IMR-90 (cell line): ENCODE measurements around the gene OPCML. TPM values are rescaled to one million over a fixed set of nuclear protein-coding genes. Genes with fewer than 3 reads are reported as not detected.

Source experiments
- ATAC-seq: fragments of 200-7000 bp; cut with Tn5 transposase; 2 replicates; pipeline ENCODE4 v1.9.1; 2020; ENCODE audit warnings: low read depth, mild to moderate bottlenecking, moderate library complexity
- BruUV-seq: library from RNA; stranded (reverse); fragments of 400-500 nt; replicated peaks from 2 replicates; lab custom pipeline; 2021; lab: Mats Ljungman, UMichigan
- CTCF ChIA-PET: fragments of 300-600 bp; formaldehyde crosslinking; extraction: SDS; loops from one replicate; lab custom pipeline; 2021; ENCODE audit warnings: antibody characterized with exemption; lab: Yijun Ruan, JAX
- POLR2A ChIA-PET: fragments of 300-600 bp; sonication (Branson Sonifier 250); formaldehyde crosslinking; loops from one replicate; lab custom pipeline; 2022; ENCODE audit warnings: antibody characterized with exemption; ENCODE audit not compliant: unreplicated experiment; lab: Charles Lee
- DNase-seq: peaks from one replicate; pipeline ENCODE4 v3.0.0; 2013
- H2AFZ ChIP-seq: replicated peaks from 2 replicates; pipeline ENCODE3; 2013; ENCODE audit warnings: low read length, mild to moderate bottlenecking; ENCODE audit not compliant: poor library complexity
- H2AK5ac ChIP-seq: 2 replicates; pipeline ENCODE4 v1.6.1; 2013; ENCODE audit warnings: low read depth, low read length, inconsistent platforms
- H2AK9ac ChIP-seq: replicated peaks from 2 replicates; pipeline ENCODE3; 2013; ENCODE audit warnings: mild to moderate bottlenecking, low read depth, low read length, moderate library complexity; ENCODE audit not compliant: poor library complexity
- H2BK120ac ChIP-seq: 2 replicates; pipeline ENCODE4 v1.6.1; 2013; ENCODE audit warnings: low read depth, low read length, inconsistent platforms
- H2BK15ac ChIP-seq: 3 replicates; pipeline ENCODE4 v1.6.1; 2013; ENCODE audit warnings: low read depth, low read length, inconsistent platforms
- H2BK20ac ChIP-seq: 2 replicates; pipeline ENCODE4 v1.6.1; 2013; ENCODE audit warnings: low read depth, mild to moderate bottlenecking, inconsistent platforms, low read length, moderate library complexity
- H2BK5ac ChIP-seq: 2 replicates; pipeline ENCODE4 v1.6.1; 2013; ENCODE audit warnings: mild to moderate bottlenecking, low read depth, low read length, inconsistent platforms; ENCODE audit not compliant: poor library complexity, severe bottlenecking
- H3K14ac ChIP-seq: replicated peaks from 2 replicates; pipeline ENCODE4 v1.6.1; 2013; ENCODE audit warnings: low read depth, low read length, inconsistent platforms
- H3K18ac ChIP-seq: 2 replicates; pipeline ENCODE4 v1.6.1; 2013; ENCODE audit warnings: low read depth, low read length, control low read depth
- H3K23ac ChIP-seq: 2 replicates; pipeline ENCODE4 v1.6.1; 2013; ENCODE audit warnings: low read depth, low read length, inconsistent platforms
- H3K27ac ChIP-seq: 2 replicates; pipeline ENCODE4 v1.5.1; 2013; ENCODE audit warnings: mild to moderate bottlenecking, control low read depth, low read length; ENCODE audit not compliant: insufficient read depth
- H3K27me3 ChIP-seq: 2 replicates; pipeline ENCODE4 v1.6.1; 2013; ENCODE audit warnings: low read length; ENCODE audit not compliant: control insufficient read depth, insufficient read depth
- H3K36me3 ChIP-seq: 2 replicates; pipeline ENCODE4 v1.6.1; 2013; ENCODE audit warnings: low read length, mixed read lengths; ENCODE audit not compliant: control insufficient read depth, insufficient read depth
- H3K4ac ChIP-seq: 2 replicates; pipeline ENCODE4 v1.6.1; 2013; ENCODE audit warnings: low read depth, low read length, inconsistent platforms
- H3K4me1 ChIP-seq: 2 replicates; pipeline ENCODE4 v1.6.1; 2013; ENCODE audit warnings: low read length, mixed read lengths; ENCODE audit not compliant: control insufficient read depth, insufficient read depth
- H3K4me2 ChIP-seq: 2 replicates; pipeline ENCODE4 v1.6.1; 2013; ENCODE audit warnings: low read depth, mild to moderate bottlenecking, control low read depth, low read length, moderate library complexity
- H3K4me3 ChIP-seq: 2 replicates; pipeline ENCODE4 v1.5.1; 2013; ENCODE audit warnings: low read depth, mild to moderate bottlenecking, control low read depth, low read length, moderate library complexity; ENCODE audit not compliant: insufficient read depth
- H3K56ac ChIP-seq: 2 replicates; pipeline ENCODE4 v1.6.1; 2013; ENCODE audit warnings: low read length, inconsistent platforms; ENCODE audit not compliant: insufficient read depth; ENCODE audit errors: extremely low read depth
- H3K79me1 ChIP-seq, 2 experiments: 2 replicates each; pipeline ENCODE4 v1.6.1; 2013; ENCODE audit warnings: low read length in 2 of 2, inconsistent platforms in 1 of 2, low read depth in 1 of 2
- H3K9ac ChIP-seq: 2 replicates; pipeline ENCODE4 v1.6.1; 2013; ENCODE audit warnings: low read depth, low read length, control low read depth
- H3K9me1 ChIP-seq: 2 replicates; pipeline ENCODE4 v1.6.1; 2013; ENCODE audit warnings: low read length, inconsistent platforms; ENCODE audit not compliant: insufficient read depth
- H3K9me3 ChIP-seq: 2 replicates; pipeline ENCODE4 v1.6.1; 2013; ENCODE audit warnings: low read length; ENCODE audit not compliant: control insufficient read depth, insufficient read depth
- H4K20me1 ChIP-seq: 2 replicates; pipeline ENCODE4 v1.6.1; 2013; ENCODE audit warnings: low read length, inconsistent platforms; ENCODE audit not compliant: insufficient read depth
- H4K5ac ChIP-seq: 2 replicates; pipeline ENCODE4 v1.6.1; 2013; ENCODE audit warnings: mild to moderate bottlenecking, low read depth, low read length, control low read depth
- H4K8ac ChIP-seq, 2 experiments: 2 replicates each; pipeline ENCODE4 v1.6.1; 2013; ENCODE audit warnings: low read depth in 2 of 2, low read length in 2 of 2, control low read depth in 1 of 2, inconsistent platforms in 1 of 2
- H4K91ac ChIP-seq: 2 replicates; pipeline ENCODE4 v1.6.1; 2013; ENCODE audit warnings: low read depth, low read length, inconsistent platforms; ENCODE audit not compliant: insufficient read depth
- BHLHE40 ChIP-seq: fragments of 150-350 bp; IDR thresholded peaks from 2 replicates; pipeline ENCODE4 v1.6.1; 2016; ENCODE audit warnings: mild to moderate bottlenecking, low read depth, low read length
- CEBPB ChIP-seq: IDR thresholded peaks from 2 replicates; pipeline ENCODE4 v1.6.1; 2012; ENCODE audit warnings: low read depth, low read length, improper control_type of control experiment
- CHD1 ChIP-seq: IDR thresholded peaks from 2 replicates; pipeline ENCODE4 v1.6.1; 2012; ENCODE audit warnings: low read depth, low read length, improper control_type of control experiment
- FOS ChIP-seq: fragments of 150-350 bp; IDR thresholded peaks from 2 replicates; pipeline ENCODE4 v1.6.1; 2016; ENCODE audit warnings: low read depth, low read length
- MAFK ChIP-seq: IDR thresholded peaks from 2 replicates; pipeline ENCODE4 v1.6.1; 2012; ENCODE audit warnings: low read depth, low read length, improper control_type of control experiment
- MAZ ChIP-seq: IDR thresholded peaks from 2 replicates; pipeline ENCODE4 v1.6.1; 2012; ENCODE audit warnings: low read depth, mild to moderate bottlenecking, low read length, improper control_type of control experiment, moderate library complexity, borderline replicate concordance
- MXI1 ChIP-seq: IDR thresholded peaks from 2 replicates; pipeline ENCODE4 v1.6.1; 2012; ENCODE audit warnings: low read depth, mild to moderate bottlenecking, low read length, moderate library complexity, borderline replicate concordance
- NFE2L2 ChIP-seq: fragments of 150-350 bp; IDR thresholded peaks from 2 replicates; pipeline ENCODE4 v1.6.1; 2016; ENCODE audit warnings: low read depth, mild to moderate bottlenecking, low read length
- POLR2A ChIP-seq: IDR thresholded peaks from 2 replicates; pipeline ENCODE4 v1.6.1; 2012; ENCODE audit warnings: mild to moderate bottlenecking, low read depth, low read length
- RAD21 ChIP-seq: IDR thresholded peaks from 2 replicates; pipeline ENCODE4 v1.6.1; 2012; ENCODE audit warnings: low read length, improper control_type of control experiment
- RCOR1 ChIP-seq: IDR thresholded peaks from 2 replicates; pipeline ENCODE4 v1.6.1; 2012; ENCODE audit warnings: mild to moderate bottlenecking, low read length, improper control_type of control experiment; ENCODE audit not compliant: insufficient replicate concordance
- RFX5 ChIP-seq: IDR thresholded peaks from 2 replicates; pipeline ENCODE4 v1.8.0; 2012; ENCODE audit warnings: low read depth, mild to moderate bottlenecking, low read length, moderate library complexity
- SMC3 ChIP-seq: fragments of 150-350 bp; IDR thresholded peaks from 2 replicates; pipeline ENCODE4 v1.6.1; 2016; ENCODE audit warnings: low read depth, mild to moderate bottlenecking, antibody characterized with exemption, low read length, moderate library complexity
- WGBS, 2 experiments: methylation state at CpG; one replicate each; pipeline versions ENCODE4 v1.1.5 to v1.1.7; 2013; ENCODE audit warnings: missing lambda C conversion rate in 2 of 2; ENCODE audit not compliant: insufficient read length in 1 of 2; ENCODE audit errors: extremely low coverage in 2 of 2; 5-methylcytosine and 5-hydroxymethylcytosine counted together
- dilution Hi-C: fragments of 300-500 bp; cut with HindIII; formaldehyde crosslinking; loops from one replicate; pipeline ENCODE4 v1.14.3; 2018; ENCODE audit warnings: low sequenced_read_pairs; ENCODE audit not compliant: unreplicated experiment
- in situ Hi-C: fragments of 300-500 bp; cut with MboI; formaldehyde crosslinking; loops from 3 replicates; pipeline ENCODE4 v1.14.3; 2019; ENCODE audit warnings: low sequenced_read_pairs, inconsistent platforms, mixed read lengths
- intact Hi-C: fragments of 100-400 bp; cut with micrococcal nuclease; formaldehyde crosslinking; loops from 2 replicates; pipeline ENCODE4 v1.10.0; 2022
- polyA plus RNA-seq, 3 experiments: library from polyadenylated mRNA; depleted of rRNA; stranded (reverse); fragments of >200 nt; gene quantifications; 2 replicates each; pipeline ENCODE4 v1.2.3, GENCODE V29; 2012; ENCODE audit warnings: low replicate concordance in 1 of 3
- total RNA-seq: library from RNA; depleted of rRNA; stranded (reverse); fragments of >200 nt; gene quantifications from 2 replicates; pipeline ENCODE4 v1.2.3, GENCODE V29; 2012
- TF ChIP-seq, protein P1 (sequence below): conservative IDR thresholded peaks from 2 replicates; pipeline ENCODE4 v1.5.1; 2012; ENCODE audit warnings: mild to moderate bottlenecking, low read depth, low read length, improper control_type of control experiment
- TF ChIP-seq, protein P2 (sequence below): fragments of 150-350 bp; IDR thresholded peaks from 2 replicates; pipeline ENCODE4 v1.6.1; 2017; ENCODE audit warnings: mild to moderate bottlenecking, antibody characterized with exemption, low read length, low read depth
- TF ChIP-seq, protein P3 (sequence below): fragments of 150-350 bp; IDR thresholded peaks from 2 replicates; pipeline ENCODE4 v1.6.1; 2016; ENCODE audit warnings: low read depth, mild to moderate bottlenecking, low read length, moderate library complexity, borderline replicate concordance

The OPCML gene
- total and polyA plus RNA-seq, 2 of the 4 experiments (the other 2 are of a cell fraction): under 0.01 to 2.6 TPM

DNA sequence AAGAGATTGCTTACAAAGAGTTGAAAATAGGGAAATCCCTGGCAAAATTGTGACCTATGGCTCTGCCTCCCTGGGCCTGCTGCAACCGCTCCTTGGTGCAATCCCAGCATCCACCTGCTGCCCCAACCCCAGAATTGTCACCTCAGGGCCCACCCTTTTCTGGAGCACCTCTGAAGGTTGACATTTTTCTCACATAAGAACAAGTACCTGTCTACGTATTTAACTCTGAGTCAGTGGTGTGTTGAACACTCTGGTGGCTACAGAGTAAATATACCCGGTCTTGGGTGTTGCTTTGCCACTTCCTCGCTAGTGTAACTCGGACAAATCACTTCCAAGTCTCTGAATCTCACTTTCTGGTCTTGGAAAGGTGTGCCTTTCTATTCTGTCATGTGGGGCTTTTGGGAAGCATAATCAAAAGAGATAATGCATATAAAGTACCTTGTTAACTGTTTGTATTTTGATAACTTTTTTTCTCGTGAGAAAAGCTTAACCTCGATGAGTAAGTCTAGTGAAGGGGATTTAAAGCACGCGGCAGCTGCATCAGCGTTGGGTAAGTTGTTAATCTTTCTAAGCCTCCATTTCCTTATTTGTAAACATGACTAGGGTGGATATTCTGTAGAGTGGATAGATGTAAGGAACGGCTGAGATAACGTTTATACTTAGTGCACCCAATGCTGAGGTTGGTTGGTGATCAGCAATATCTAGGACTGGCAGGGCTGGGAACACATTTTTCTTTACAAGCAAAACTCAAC, 881.2 kb downstream of the OPCML start:
- WGBS, 2 experiments: no CpG with 5 or more reads among the region's 12 CpGs
- ChIA-PET CTCF (no interaction called here), POLR2A (no interaction called here)
- H3K9me3 ChIP-seq: no peaks in the 10 kb centered on the region
- H3K9me1 ChIP-seq: no peaks in the 10 kb centered on the region; the same call in 1 of the 2 replicates
- no peaks in the 10 kb centered on the region for H3K4me1 ChIP-seq
- H3K27me3 ChIP-seq: no peaks in the 10 kb centered on the region
- H3K27ac ChIP-seq: no peak overlapping the region
- H3K14ac ChIP-seq: no peak overlapping the region
- no peak overlapping the region for H3K4me3 ChIP-seq
- intact Hi-C loops (no loop called here), dilution Hi-C loops (no loop called here), in situ Hi-C loops (no loop called here)
- H3K18ac ChIP-seq: no peak overlapping the region
- H2AK9ac ChIP-seq: no peak overlapping the region
- H4K5ac ChIP-seq: no peak overlapping the region
- no peak overlapping the region for H2BK20ac ChIP-seq
- no peaks in the 10 kb centered on the region for H3K79me1 ChIP-seq
- no peak overlapping the region for H3K23ac ChIP-seq
- H3K36me3 ChIP-seq: no peaks in the 10 kb centered on the region
- BruUV-seq: no TSS peak
- H4K20me1 ChIP-seq: no peaks in the 10 kb centered on the region
- H3K9ac ChIP-seq: no peak overlapping the region
- ATAC-seq (no peak), DNase-seq (no peak)
- H3K4me2 ChIP-seq: no peak overlapping the region
- H4K8ac ChIP-seq: no peak overlapping the region
- no peak overlapping the region for H4K91ac ChIP-seq
- no peak overlapping the region for H2BK5ac ChIP-seq
- no peak overlapping the region for H2AK5ac ChIP-seq
- no peak overlapping the region for H3K4ac ChIP-seq
- no peak overlapping the region for H2BK120ac ChIP-seq
- H2AFZ ChIP-seq: no peak overlapping the region
- no peak for TF ChIP-seq RFX5
- TF ChIP-seq RAD21: no peak
- no peak for TF ChIP-seq CEBPB
- TF ChIP-seq, protein P1, sequence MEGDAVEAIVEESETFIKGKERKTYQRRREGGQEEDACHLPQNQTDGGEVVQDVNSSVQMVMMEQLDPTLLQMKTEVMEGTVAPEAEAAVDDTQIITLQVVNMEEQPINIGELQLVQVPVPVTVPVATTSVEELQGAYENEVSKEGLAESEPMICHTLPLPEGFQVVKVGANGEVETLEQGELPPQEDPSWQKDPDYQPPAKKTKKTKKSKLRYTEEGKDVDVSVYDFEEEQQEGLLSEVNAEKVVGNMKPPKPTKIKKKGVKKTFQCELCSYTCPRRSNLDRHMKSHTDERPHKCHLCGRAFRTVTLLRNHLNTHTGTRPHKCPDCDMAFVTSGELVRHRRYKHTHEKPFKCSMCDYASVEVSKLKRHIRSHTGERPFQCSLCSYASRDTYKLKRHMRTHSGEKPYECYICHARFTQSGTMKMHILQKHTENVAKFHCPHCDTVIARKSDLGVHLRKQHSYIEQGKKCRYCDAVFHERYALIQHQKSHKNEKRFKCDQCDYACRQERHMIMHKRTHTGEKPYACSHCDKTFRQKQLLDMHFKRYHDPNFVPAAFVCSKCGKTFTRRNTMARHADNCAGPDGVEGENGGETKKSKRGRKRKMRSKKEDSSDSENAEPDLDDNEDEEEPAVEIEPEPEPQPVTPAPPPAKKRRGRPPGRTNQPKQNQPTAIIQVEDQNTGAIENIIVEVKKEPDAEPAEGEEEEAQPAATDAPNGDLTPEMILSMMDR: no peak
- TF ChIP-seq FOS: no peak
- no peak for TF ChIP-seq MXI1
- TF ChIP-seq SMC3: no peak
- TF ChIP-seq, protein P2, sequence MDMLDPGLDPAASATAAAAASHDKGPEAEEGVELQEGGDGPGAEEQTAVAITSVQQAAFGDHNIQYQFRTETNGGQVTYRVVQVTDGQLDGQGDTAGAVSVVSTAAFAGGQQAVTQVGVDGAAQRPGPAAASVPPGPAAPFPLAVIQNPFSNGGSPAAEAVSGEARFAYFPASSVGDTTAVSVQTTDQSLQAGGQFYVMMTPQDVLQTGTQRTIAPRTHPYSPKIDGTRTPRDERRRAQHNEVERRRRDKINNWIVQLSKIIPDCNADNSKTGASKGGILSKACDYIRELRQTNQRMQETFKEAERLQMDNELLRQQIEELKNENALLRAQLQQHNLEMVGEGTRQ: no peak
- TF ChIP-seq MAFK: no peak
- no peak for TF ChIP-seq BHLHE40
- no peak for TF ChIP-seq RCOR1
- TF ChIP-seq CHD1: no peak
- no peak for TF ChIP-seq POLR2A
- TF ChIP-seq NFE2L2: no peak
- TF ChIP-seq, protein P3, sequence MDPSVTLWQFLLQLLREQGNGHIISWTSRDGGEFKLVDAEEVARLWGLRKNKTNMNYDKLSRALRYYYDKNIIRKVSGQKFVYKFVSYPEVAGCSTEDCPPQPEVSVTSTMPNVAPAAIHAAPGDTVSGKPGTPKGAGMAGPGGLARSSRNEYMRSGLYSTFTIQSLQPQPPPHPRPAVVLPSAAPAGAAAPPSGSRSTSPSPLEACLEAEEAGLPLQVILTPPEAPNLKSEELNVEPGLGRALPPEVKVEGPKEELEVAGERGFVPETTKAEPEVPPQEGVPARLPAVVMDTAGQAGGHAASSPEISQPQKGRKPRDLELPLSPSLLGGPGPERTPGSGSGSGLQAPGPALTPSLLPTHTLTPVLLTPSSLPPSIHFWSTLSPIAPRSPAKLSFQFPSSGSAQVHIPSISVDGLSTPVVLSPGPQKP: no peak
- TF ChIP-seq MAZ: no peak
- no peak overlapping the region for H3K56ac ChIP-seq
- no peak overlapping the region for H2BK15ac ChIP-seq
